ENCODE data around the gene CDC37L1.

- TF ChIP-seq CTCF (IDR thresholded peaks at IDR 0.05) (no peak), POLR2A (IDR thresholded peaks at IDR 0.05) (no peak)
Observed at GRCh38 chr9:4667681-4668080, 11.7 kb upstream of the CDC37L1 start.

Measured in testis (tissue), 2 donors.